ENCODE measurements around the gene RHD.
"Not testable (repeated sequence)": the region's sequence is repeated elsewhere in the genome, so short reads cannot be mapped to it uniquely, and the experiment has no call there.

The RHD gene

GRCh38 chr1:25309486-25309885 lies 37.2 kb downstream of the RHD start:
- DNase-seq: not testable (repeated sequence)

GRCh38 chr1:25312806-25313470 lies 40.6 kb downstream of the RHD start:
- not testable (repeated sequence) for DNase-seq

- DNase-seq: not testable (repeated sequence)
Measured at GRCh38 chr1:25320314-25320938, 48.1 kb downstream of the RHD start.

- DNase-seq: not testable (repeated sequence)
Measured at GRCh38 chr1:25322127-25322526, 49.8 kb downstream of the RHD start.

- DNase-seq: not testable (repeated sequence)
Measured at GRCh38 chr1:25324407-25324806, 52.1 kb downstream of the RHD start.

GRCh38 chr1:25327864-25328790 lies 55.8 kb downstream of the RHD start:
- DNase-seq: not testable (repeated sequence)

GRCh38 chr1:25328791-25329185 lies 56.5 kb downstream of the RHD start:
- not testable (repeated sequence) for DNase-seq

- not testable (repeated sequence) for DNase-seq
Measured at GRCh38 chr1:25329336-25329735, 57.0 kb downstream of the RHD start.

GRCh38 chr1:25329950-25330349 lies 57.6 kb downstream of the RHD start:
- not testable (repeated sequence) for DNase-seq

GRCh38 chr1:25336922-25337354 lies 64.6 kb downstream of the RHD start:
- DNase-seq: peak in 1 of 2 experiments; percentile 20

GRCh38 chr1:25337483-25338187 lies 65.3 kb downstream of the RHD start:
- DNase-seq: not testable (repeated sequence)

GRCh38 chr1:25338188-25338981 lies 66.1 kb downstream of the RHD start, which contains the start of gene TMEM50A:
TMEM50A (plus strand) TSS chr1:25338334; CDS start chr1:25340487, 2,153 bp downstream.
- DNase-seq: peak; percentile 52 to 73

- DNase-seq: peak; percentile 33 to 52
Measured at GRCh38 chr1:25338986-25339385, 66.7 kb downstream of the RHD start.

- DNase-seq: no peak
Measured at GRCh38 chr1:25341746-25342145, 69.4 kb downstream of the RHD start.

- DNase-seq: no peak
Measured at GRCh38 chr1:25342846-25343245, 70.5 kb downstream of the RHD start.

GRCh38 chr1:25343872-25344271 lies 71.6 kb downstream of the RHD start:
- no peak for DNase-seq

- no peak for DNase-seq
Measured at GRCh38 chr1:25347556-25347955, 75.2 kb downstream of the RHD start.

- no peak for DNase-seq
Measured at GRCh38 chr1:25349606-25350005, 77.3 kb downstream of the RHD start.

- DNase-seq: no peak
Measured at GRCh38 chr1:25355841-25356395, 83.6 kb downstream of the RHD start.

- DNase-seq: no peak
Measured at GRCh38 chr1:25356441-25356840, 84.1 kb downstream of the RHD start.

GRCh38 chr1:25356848-25357247 lies 84.5 kb downstream of the RHD start:
- DNase-seq: no peak

All from AML-193 (cell line).